ENCODE data around the gene GDNF.

GRCh38 chr5:37773809-37774208, 66.0 kb downstream of the GDNF start:
- TF ChIP-seq POLR2A (IDR thresholded peaks at IDR 0.05) (no peak), CTCF (IDR thresholded peaks at IDR 0.05 in 4 of 5, conservative IDR thresholded peaks at IDR 0.05 in 1 of 5) (no peak)

Data from gastrocnemius medialis (tissue), 4 donors.